ENCODE measurements around the gene CDT1. TPM values are rescaled to one million over a fixed set of nuclear protein-coding genes. Genes with fewer than 3 reads are reported as not detected.

CDT1 gene
- total RNA-seq, 3 donors from 2014 or later: 2.9 to 20.9 (median 7.6) TPM

DNA sequence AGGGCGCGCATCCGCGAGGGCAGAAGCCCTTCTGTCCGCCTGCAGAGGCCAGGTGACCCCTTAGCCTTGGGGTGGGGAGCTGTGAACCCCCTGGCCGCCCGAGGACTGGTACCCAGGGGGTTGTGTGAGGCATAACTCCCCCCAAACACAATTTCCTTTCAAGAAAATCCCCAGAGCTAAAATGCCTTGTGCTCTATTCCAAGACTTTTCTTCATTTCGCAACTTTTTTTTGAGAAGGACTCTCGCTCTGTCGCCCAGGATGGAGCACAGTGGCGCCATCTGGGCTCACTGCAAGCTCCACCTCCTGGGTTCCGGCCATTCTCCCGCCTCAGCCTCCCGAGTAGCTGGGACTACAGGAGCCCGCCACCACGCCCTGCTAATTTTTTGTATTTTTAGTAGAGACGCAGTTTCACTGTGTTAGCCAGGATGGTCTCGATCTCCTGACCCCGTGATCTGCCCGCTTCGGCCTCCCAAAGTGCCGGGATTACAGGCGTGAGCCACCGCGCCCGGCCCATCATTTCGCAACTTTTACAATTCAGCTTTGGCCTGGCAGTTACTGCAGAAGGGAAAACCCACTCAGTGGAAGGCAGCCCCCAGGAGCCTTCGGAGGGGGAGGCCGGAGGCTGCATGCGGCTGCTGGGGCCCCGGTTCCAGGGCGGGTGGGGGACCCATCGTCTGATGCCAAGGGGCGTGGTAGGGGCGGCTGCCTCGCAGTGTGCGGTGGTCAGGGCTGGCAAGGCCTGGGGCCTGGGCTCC is 9.1 kb downstream of the CDT1 start:
- Histone ChIP-seq H3K4me3 (no peak overlapping the region), H3K4me1 (ENCODE audit: low read depth) (peaks cover 25% of the 10 kb centered on the region), H3K36me3 (ENCODE audit: low read depth) (no peaks in the 10 kb centered on the region), H3K9me3 (no peaks in the 10 kb centered on the region)
- DNase-seq (peak; percentile 57 to 77 (median 72)), ATAC-seq (no peak)
- TF ChIP-seq, protein P1, sequence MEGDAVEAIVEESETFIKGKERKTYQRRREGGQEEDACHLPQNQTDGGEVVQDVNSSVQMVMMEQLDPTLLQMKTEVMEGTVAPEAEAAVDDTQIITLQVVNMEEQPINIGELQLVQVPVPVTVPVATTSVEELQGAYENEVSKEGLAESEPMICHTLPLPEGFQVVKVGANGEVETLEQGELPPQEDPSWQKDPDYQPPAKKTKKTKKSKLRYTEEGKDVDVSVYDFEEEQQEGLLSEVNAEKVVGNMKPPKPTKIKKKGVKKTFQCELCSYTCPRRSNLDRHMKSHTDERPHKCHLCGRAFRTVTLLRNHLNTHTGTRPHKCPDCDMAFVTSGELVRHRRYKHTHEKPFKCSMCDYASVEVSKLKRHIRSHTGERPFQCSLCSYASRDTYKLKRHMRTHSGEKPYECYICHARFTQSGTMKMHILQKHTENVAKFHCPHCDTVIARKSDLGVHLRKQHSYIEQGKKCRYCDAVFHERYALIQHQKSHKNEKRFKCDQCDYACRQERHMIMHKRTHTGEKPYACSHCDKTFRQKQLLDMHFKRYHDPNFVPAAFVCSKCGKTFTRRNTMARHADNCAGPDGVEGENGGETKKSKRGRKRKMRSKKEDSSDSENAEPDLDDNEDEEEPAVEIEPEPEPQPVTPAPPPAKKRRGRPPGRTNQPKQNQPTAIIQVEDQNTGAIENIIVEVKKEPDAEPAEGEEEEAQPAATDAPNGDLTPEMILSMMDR (IDR thresholded peaks at IDR 0.05): no peak
- intact Hi-C loops (cut with DNase I, micrococcal nuclease): no loop called here

DNA sequence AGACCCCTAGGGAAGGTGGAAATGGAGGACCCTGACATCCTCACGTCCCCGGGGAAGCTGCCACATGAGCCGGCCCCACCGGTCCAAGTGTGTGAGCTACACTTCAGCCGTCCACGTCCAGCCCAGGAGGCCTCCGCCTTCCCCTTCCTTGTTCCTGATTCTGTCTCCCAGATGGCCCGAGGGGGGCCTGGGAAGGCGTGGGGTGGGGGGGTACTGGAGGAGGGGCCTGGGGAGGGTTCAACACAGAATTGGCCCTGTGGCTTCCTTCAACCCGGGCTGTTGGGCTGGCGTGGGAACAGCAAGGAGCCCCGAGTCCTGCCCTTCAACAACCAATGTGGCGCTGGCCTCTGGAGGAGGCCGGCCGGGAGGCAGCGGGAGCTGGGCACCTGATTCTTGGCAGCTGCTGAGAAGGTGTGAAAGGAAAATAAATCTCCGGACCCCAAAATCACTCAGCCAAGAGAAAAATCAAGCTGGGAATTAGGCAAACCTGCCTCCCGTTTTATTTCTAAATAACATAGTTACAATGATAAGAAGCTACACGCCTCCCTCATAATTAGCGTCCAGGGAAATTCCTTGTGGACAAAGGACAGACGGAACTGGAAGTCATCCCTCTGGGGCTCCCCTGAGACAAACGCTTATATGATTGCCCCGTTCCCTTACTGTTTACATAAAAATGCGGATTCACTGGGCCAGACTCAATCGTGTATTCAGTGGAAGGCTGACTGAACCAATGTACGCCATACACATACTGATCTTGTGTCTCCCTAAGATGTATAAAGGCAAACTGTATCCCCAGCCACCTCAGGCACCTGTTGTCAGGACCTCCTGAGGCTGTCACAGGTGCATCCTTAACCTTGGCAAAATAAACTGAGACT is 9.9 kb downstream of the CDT1 start:
- intact Hi-C loops (cut with DNase I, micrococcal nuclease): no loop called here
- peaks cover 25% of the 10 kb centered on the region for H3K4me1 ChIP-seq (ENCODE audit: low read depth)
- H3K9me3 ChIP-seq: no peaks in the 10 kb centered on the region
- H3K36me3 ChIP-seq (ENCODE audit: low read depth): no peaks in the 10 kb centered on the region
- ATAC-seq: peak; percentile 2
- TF ChIP-seq, protein P1 (IDR thresholded peaks at IDR 0.05): no peak
- peak in 1 of 3 donors; percentile 46 for DNase-seq
- H3K4me3 ChIP-seq: no peak overlapping the region

DNA sequence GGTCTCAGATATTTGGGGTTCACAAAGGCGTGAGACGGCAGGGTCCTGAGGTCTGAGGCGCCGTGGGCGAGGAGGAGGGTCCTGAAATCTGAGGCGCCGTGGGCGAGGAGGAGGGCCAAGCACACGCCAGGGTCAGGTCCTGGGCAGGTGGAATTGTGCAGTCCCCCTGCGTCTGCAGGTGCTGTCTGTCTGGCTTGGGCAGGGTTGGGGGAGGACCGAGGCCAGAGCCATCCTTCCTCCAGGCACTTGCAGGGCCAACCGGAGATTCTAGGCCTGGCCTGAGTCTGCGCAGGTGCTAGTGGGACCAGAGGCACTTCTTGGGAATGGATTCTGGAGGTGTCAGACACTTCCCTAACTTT is 10.5 kb downstream of the CDT1 start:
- TF ChIP-seq, protein P1 (IDR thresholded peaks at IDR 0.05): no peak
- Histone ChIP-seq H3K9me3 (no peaks in the 10 kb centered on the region), H3K36me3 (ENCODE audit: low read depth) (no peaks in the 10 kb centered on the region), H3K4me1 (ENCODE audit: low read depth) (peaks cover 25% of the 10 kb centered on the region), H3K4me3 (no peak overlapping the region)
- ATAC-seq: no peak
- intact Hi-C loops (cut with DNase I, micrococcal nuclease): no loop called here
- no peak for DNase-seq

DNA sequence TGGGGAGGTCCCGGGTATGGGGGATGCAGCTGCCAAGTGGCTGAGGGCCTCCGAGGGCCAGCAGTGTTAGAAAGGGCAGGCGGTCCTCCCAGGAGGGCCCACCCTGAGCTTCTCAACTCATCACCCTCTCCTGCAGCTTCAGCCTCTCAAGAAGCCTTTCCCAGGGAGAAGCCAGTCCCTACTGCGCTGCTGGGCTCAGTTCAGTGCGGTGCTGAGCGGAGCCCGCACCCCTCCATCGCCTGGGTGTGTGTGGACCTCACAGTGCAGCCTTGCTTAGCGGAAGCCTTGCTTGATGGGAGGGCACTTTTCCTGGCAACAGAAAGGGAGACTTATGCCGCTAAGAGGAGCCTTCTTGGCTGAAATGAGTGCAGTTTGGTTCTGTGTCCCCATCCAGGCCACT is 11.6 kb downstream of the CDT1 start:
- TF ChIP-seq, protein P1 (IDR thresholded peaks at IDR 0.05): no peak
- no peaks in the 10 kb centered on the region for H3K9me3 ChIP-seq
- intact Hi-C loops (cut with DNase I, micrococcal nuclease): no loop called here
- H3K4me3 ChIP-seq: no peak overlapping the region
- H3K4me1 ChIP-seq (ENCODE audit: low read depth): peaks cover 21% of the 10 kb centered on the region
- ATAC-seq (no peak), DNase-seq (peak in 1 of 3 donors; percentile 39)
- no peaks in the 10 kb centered on the region for H3K36me3 ChIP-seq (ENCODE audit: low read depth)

DNA sequence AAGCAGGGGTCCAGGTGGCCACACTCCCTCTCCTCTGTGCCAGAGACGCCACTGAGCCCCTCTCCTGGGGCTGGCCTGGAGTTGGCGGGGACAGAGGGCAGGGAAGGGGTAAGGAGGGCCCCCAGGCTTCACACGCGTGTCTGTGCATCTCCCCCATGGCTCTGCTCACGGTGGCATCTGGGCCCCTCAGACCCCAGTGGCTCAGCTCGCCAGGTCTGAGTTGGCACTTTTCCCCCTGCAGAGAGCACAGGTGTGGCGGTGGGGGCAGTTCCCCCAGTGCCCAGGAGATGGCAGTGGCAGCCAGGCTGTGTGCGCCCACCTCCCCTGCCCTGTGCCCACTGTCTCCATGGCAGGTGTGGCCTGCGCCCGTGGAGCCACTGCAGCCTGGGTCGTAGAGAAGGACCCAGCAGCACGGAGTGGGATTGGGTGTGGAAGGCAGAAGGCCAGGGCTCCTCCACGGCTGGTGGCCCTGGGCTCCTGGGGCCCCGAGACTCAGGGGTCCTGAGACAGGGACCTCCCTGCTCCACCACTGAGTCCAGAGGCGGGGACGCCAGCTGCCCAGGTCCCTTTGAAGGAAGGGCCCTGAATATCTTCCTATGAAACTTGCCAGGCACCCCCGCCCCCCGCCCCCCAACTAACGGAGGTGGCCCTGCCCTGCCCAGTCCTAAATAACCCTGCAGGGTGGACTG is 12.5 kb downstream of the CDT1 start:
- no peak for ATAC-seq
- H3K36me3 ChIP-seq (ENCODE audit: low read depth): no peaks in the 10 kb centered on the region
- H3K4me3 ChIP-seq: no peak overlapping the region
- peak; percentile 58 to 73 (median 63) for DNase-seq
- H3K4me1 ChIP-seq (ENCODE audit: low read depth): peaks cover 13% of the 10 kb centered on the region
- intact Hi-C loops (cut with DNase I, micrococcal nuclease): no loop called here
- TF ChIP-seq, protein P1 (IDR thresholded peaks at IDR 0.05): peak; percentile 76
- H3K9me3 ChIP-seq: no peaks in the 10 kb centered on the region

All from mucosa of descending colon (tissue), 3 donors.